GM12864 (cell line): ENCODE results near the gene SLC9A8.
A peak's percentile ranks its signal among the peaks of the same experiment; 100 is the strongest.

Experiments used
- DNase-seq: peaks from one replicate; pipeline ENCODE4 v3.0.0-alpha.2; 2011; ENCODE audit warnings: low read depth
- H3K4me3 ChIP-seq: 2 replicates; pipeline ENCODE4 v1.5.1; 2011; ENCODE audit warnings: mild to moderate bottlenecking, low read depth, low read length, control low read depth
- CTCF ChIP-seq: IDR thresholded peaks from 2 replicates; pipeline ENCODE4 v1.5.1; 2011; ENCODE audit warnings: low read depth, mild to moderate bottlenecking, moderate library complexity, low read length, control low read depth, inconsistent platforms; ENCODE audit errors: missing control alignments

The SLC9A8 gene

GRCh38 chr20:49808753-49809152, 3.9 kb upstream of the SLC9A8 start:
- no peak for DNase-seq
- H3K4me3 ChIP-seq, result no peak overlapping the region
- TF ChIP-seq CTCF, result no peak

- no peak for DNase-seq
- no peak for TF ChIP-seq CTCF
- no peak overlapping the region for H3K4me3 ChIP-seq
Measured at GRCh38 chr20:49809803-49810359, 2.7 kb upstream of the SLC9A8 start.

GRCh38 chr20:49810491-49811190, 2.0 kb upstream of the SLC9A8 start:
- DNase-seq, result no peak
- no peak overlapping the region for H3K4me3 ChIP-seq
- no peak for TF ChIP-seq CTCF

- no peak for TF ChIP-seq CTCF
- no peak for DNase-seq
- H3K4me3 ChIP-seq, result peak overlapping the region; percentile 55
Measured at GRCh38 chr20:49811825-49812506, 662 bp upstream of the SLC9A8 start.

GRCh38 chr20:49813305-49813974, 812 bp downstream of the SLC9A8 start:
- no peak for TF ChIP-seq CTCF
- no peak for DNase-seq
- peak overlapping the region; percentile 55 for H3K4me3 ChIP-seq

- no peak for DNase-seq
- no peak for TF ChIP-seq CTCF
- peak overlapping the region; percentile 55 for H3K4me3 ChIP-seq
Measured at GRCh38 chr20:49814057-49814694, 1.5 kb downstream of the SLC9A8 start.
